ENCODE results near the gene ARHGDIA.
A peak's percentile ranks its signal among the peaks of the same experiment; 100 is the strongest.

Gene ARHGDIA

GRCh38 chr17:81860756-81861568 is 10.2 kb downstream of the ARHGDIA start:
- peak; percentile 99 to 100 (median 100) for DNase-seq

- peak in 3 of 4 experiments; percentile 100 for DNase-seq
These were observed 11.0 kb downstream of the ARHGDIA start, which contains the start of gene P4HB for GRCh38 chr17:81859906-81860755. Gene P4HB (minus strand): TSS chr17:81860535. CDS start chr17:81860471, 64 bp downstream.

- DNase-seq: no peak
These were observed 11.9 kb downstream of the ARHGDIA start for GRCh38 chr17:81858967-81859905.

GRCh38 chr17:81858170-81858966 is 12.8 kb downstream of the ARHGDIA start:
- DNase-seq: no peak

- no peak for DNase-seq
These were observed 16.0 kb downstream of the ARHGDIA start for GRCh38 chr17:81854974-81855774.

GRCh38 chr17:81852237-81852636 is 18.9 kb downstream of the ARHGDIA start:
- DNase-seq: no peak

- DNase-seq: no peak
These were observed 19.7 kb downstream of the ARHGDIA start for GRCh38 chr17:81851423-81851822.

- no peak for DNase-seq
These were observed 21.7 kb downstream of the ARHGDIA start for GRCh38 chr17:81849457-81849856.

GRCh38 chr17:81846743-81847689 is 24.1 kb downstream of the ARHGDIA start:
- DNase-seq: no peak

GRCh38 chr17:81845881-81846742 is 25.0 kb downstream of the ARHGDIA start:
- no peak for DNase-seq

- DNase-seq: no peak
These were observed 25.8 kb downstream of the ARHGDIA start for GRCh38 chr17:81845361-81845760.

GRCh38 chr17:81844887-81845286 is 26.2 kb downstream of the ARHGDIA start:
- DNase-seq: no peak

- no peak for DNase-seq
These were observed 26.7 kb downstream of the ARHGDIA start for GRCh38 chr17:81844327-81844851.

- no peak for DNase-seq
These were observed 27.3 kb downstream of the ARHGDIA start for GRCh38 chr17:81843713-81844326.

GRCh38 chr17:81842725-81843504 is 28.2 kb downstream of the ARHGDIA start:
- DNase-seq: no peak

- no peak for DNase-seq
These were observed 28.8 kb downstream of the ARHGDIA start for GRCh38 chr17:81842378-81842724.

- no peak for DNase-seq
These were observed 29.3 kb downstream of the ARHGDIA start for GRCh38 chr17:81841866-81842265.

Measured in activated naive CD4-positive, alpha-beta T cell (primary cell).